OCI-LY3 (cell line): ENCODE data around the gene NDRG3.

Experiments used
- H2AFZ ChIP-seq: fragments of 200-600, 300-600 bp; shearing (Covaris generic); 2 replicates; pipeline ENCODE4 v1.6.0; 2014; ENCODE audit warnings: antibody characterized with exemption, low read depth, low read length
- H3K27ac ChIP-seq: fragments of 200-600, 300-600 bp; sonication (generic); 2 replicates; pipeline ENCODE4 v1.5.1; 2014; ENCODE audit warnings: mild to moderate bottlenecking, low read length, moderate library complexity, mixed read lengths
- H3K27me3 ChIP-seq: fragments of 200-600, 300-600 bp; sonication (generic); 2 replicates; pipeline ENCODE4 v1.6.1; 2014; ENCODE audit warnings: low read depth, low read length, mixed read lengths
- H3K36me3 ChIP-seq: fragments of 200-600, 300-600 bp; sonication (generic); replicated peaks from 2 replicates; pipeline ENCODE3; 2014; ENCODE audit warnings: low read depth, low read length, mixed read lengths
- H3K4me1 ChIP-seq: fragments of 300-600, 200-600 bp; sonication (generic); 2 replicates; pipeline ENCODE4 v1.6.1; 2014; ENCODE audit warnings: low read length, mixed read lengths
- H3K4me2 ChIP-seq: fragments of 200-600, 300-600 bp; sonication (generic); 2 replicates; pipeline ENCODE4 v1.6.1; 2014; ENCODE audit warnings: low read length, mixed read lengths
- H3K4me3 ChIP-seq: fragments of 300-600, 200-600 bp; sonication (generic); 2 replicates; pipeline ENCODE4 v1.5.1; 2014; ENCODE audit warnings: antibody characterized with exemption, mild to moderate bottlenecking, low read length, moderate library complexity
- H3K79me2 ChIP-seq: fragments of 300-600, 200-600 bp; shearing (Covaris generic); 2 replicates; pipeline ENCODE4 v1.6.1; 2014; ENCODE audit warnings: mild to moderate bottlenecking, low read length, mixed read lengths
- H3K9ac ChIP-seq: fragments of 300-600, 200-600 bp; shearing (Covaris generic); 2 replicates; pipeline ENCODE4 v1.6.0; 2014; ENCODE audit warnings: mild to moderate bottlenecking, low read length, moderate library complexity
- H3K9me3 ChIP-seq: fragments of 200-600, 300-600 bp; shearing (Covaris generic); 2 replicates; pipeline ENCODE4 v1.6.1; 2014; ENCODE audit warnings: low read length, mixed read lengths; ENCODE audit not compliant: insufficient read depth
- H4K20me1 ChIP-seq: fragments of 200-600, 300-600 bp; sonication (generic); 2 replicates; pipeline ENCODE4 v1.6.1; 2016; ENCODE audit warnings: low read length, mixed read lengths; ENCODE audit not compliant: insufficient read depth
- EZH2phosphoT487 ChIP-seq: fragments of 200-600 bp; shearing (Covaris generic); IDR thresholded peaks from 2 replicates; pipeline ENCODE4 v1.6.1; 2018; ENCODE audit warnings: antibody characterized with exemption, mixed run types, low read depth
- TF ChIP-seq, protein P1 (sequence below): fragments of 200-600, 300-600 bp; sonication (generic); IDR thresholded peaks from 2 replicates; pipeline ENCODE4 v1.5.1; 2014; ENCODE audit warnings: antibody characterized with exemption, low read length, low read depth

Gene NDRG3

DNA sequence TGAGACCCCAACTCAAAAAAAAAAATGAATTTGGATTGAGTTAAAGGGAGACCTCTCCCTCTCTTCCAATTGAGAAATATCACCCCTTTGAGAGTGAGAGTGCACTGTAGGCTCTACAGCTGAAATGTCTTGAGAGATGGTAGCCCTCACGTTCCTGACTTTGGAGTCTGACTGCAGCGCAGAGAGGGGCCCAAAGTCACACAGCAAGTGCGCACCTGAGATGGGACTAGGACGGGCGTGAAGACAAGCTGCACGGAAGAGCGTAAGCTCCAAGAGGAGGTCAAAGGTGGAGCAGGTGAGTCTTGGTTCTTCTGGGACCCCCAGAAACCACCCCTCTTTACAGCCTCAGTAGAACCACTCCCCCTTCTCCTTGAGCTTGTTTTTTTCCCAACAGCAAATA is 100.5 kb downstream of the NDRG3 start:
- Histone ChIP-seq H2AFZ (no peak overlapping the region), H3K79me2 (no peaks in the 10 kb centered on the region), H3K27me3 (no peaks in the 10 kb centered on the region), H3K27ac (no peak overlapping the region), H4K20me1 (no peaks in the 10 kb centered on the region), H3K4me3 (no peak overlapping the region), H3K36me3 (no peaks in the 10 kb centered on the region), H3K4me2 (no peak overlapping the region), H3K9me3 (no peaks in the 10 kb centered on the region), H3K4me1 (peaks cover 6% of the 10 kb centered on the region), H3K9ac (no peak overlapping the region)
- TF ChIP-seq, protein P1, sequence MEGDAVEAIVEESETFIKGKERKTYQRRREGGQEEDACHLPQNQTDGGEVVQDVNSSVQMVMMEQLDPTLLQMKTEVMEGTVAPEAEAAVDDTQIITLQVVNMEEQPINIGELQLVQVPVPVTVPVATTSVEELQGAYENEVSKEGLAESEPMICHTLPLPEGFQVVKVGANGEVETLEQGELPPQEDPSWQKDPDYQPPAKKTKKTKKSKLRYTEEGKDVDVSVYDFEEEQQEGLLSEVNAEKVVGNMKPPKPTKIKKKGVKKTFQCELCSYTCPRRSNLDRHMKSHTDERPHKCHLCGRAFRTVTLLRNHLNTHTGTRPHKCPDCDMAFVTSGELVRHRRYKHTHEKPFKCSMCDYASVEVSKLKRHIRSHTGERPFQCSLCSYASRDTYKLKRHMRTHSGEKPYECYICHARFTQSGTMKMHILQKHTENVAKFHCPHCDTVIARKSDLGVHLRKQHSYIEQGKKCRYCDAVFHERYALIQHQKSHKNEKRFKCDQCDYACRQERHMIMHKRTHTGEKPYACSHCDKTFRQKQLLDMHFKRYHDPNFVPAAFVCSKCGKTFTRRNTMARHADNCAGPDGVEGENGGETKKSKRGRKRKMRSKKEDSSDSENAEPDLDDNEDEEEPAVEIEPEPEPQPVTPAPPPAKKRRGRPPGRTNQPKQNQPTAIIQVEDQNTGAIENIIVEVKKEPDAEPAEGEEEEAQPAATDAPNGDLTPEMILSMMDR: no peak
- TF ChIP-seq EZH2phosphoT487: no peak

DNA sequence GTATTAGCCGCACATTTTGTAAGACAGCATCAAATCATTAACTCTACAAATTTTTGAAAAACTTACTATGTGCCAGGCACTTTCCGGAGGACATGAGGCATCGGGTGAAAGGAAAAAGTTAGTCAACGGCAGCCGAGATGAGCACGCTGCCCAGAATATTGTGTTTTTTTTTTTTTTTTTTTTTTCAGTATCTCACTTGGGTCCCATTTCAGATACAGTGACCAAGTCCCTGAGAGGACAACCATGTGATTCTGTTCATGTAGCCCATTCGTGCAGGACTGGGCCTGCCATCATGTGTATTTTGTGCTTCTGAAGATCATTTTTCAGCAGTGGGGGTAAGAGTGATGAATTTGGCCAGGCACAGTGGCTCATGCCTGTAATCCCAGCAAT is 101.2 kb downstream of the NDRG3 start:
- Histone ChIP-seq H3K9me3 (no peaks in the 10 kb centered on the region), H3K79me2 (no peaks in the 10 kb centered on the region), H3K27me3 (no peaks in the 10 kb centered on the region), H4K20me1 (no peaks in the 10 kb centered on the region), H3K27ac (no peak overlapping the region), H3K36me3 (no peaks in the 10 kb centered on the region), H3K4me2 (no peak overlapping the region), H3K9ac (no peak overlapping the region), H3K4me1 (peaks cover 6% of the 10 kb centered on the region), H2AFZ (no peak overlapping the region), H3K4me3 (no peak overlapping the region)
- TF ChIP-seq EZH2phosphoT487: no peak
- TF ChIP-seq, protein P1: no peak

DNA sequence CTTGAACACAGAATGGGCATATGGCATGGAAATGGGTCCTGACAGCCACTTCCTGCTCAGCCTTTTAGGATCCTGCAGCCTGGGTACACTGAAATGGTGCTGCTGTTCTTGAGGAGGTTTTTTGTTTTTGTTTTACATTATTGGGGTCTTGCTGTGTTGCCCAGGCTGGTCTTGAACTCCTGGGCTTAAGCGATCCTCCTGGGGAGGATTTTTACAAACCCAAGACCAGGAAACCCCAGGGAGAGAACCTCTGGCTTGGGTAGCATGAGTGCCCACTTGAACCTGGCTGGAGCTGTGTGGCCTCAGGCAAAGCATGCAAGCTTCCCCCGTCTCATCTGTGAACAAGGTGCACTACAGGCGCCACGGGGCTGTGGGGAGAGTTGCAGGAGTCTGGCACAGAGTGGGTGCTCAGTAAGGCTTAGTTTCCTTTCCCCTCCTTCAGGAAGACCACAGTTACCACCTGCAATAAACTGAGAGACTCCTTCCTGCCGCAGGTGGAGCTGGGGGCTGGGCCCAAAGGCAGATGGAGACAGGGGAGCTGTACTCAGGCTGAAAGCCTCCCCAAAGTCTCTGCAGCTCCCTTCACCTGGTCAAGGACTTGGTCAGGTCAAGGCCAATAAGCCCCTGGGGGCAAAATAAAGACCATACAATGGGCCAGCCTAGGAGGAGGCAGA is 101.7 kb downstream of the NDRG3 start:
- Histone ChIP-seq H3K9ac (no peak overlapping the region), H3K27me3 (no peaks in the 10 kb centered on the region), H4K20me1 (no peaks in the 10 kb centered on the region), H3K79me2 (no peaks in the 10 kb centered on the region), H3K36me3 (no peaks in the 10 kb centered on the region), H3K4me3 (no peak overlapping the region), H2AFZ (no peak overlapping the region), H3K4me2 (no peak overlapping the region), H3K4me1 (peaks cover 6% of the 10 kb centered on the region), H3K9me3 (no peaks in the 10 kb centered on the region), H3K27ac (no peak overlapping the region)
- TF ChIP-seq, protein P1: no peak
- TF ChIP-seq EZH2phosphoT487: no peak

DNA sequence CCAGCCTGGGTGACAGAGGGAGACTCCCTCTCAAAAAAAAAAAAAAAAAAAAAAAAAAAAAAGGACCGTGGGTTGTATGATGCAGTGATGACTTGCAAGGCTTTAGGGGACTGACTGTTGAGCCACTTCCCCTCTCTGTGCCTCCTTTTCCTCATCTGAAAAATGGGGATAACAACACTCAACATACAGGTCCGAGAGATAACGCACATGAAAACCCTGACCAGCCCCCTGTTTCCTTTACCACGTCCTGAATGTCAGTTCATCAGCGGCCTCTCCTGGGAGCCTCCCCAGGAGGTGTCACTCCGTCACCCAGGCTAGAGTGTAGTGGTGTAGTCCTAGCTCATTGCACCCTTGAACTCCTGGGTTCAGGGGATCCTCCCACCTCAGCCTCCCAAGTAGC is 103.8 kb downstream of the NDRG3 start:
- Histone ChIP-seq H3K4me1 (peaks cover 6% of the 10 kb centered on the region), H3K9ac (no peak overlapping the region), H3K9me3 (no peaks in the 10 kb centered on the region), H4K20me1 (no peaks in the 10 kb centered on the region), H3K4me3 (no peak overlapping the region), H2AFZ (no peak overlapping the region), H3K79me2 (no peaks in the 10 kb centered on the region), H3K27me3 (no peaks in the 10 kb centered on the region), H3K36me3 (no peaks in the 10 kb centered on the region), H3K27ac (no peak overlapping the region), H3K4me2 (no peak overlapping the region)
- TF ChIP-seq, protein P1: no peak
- TF ChIP-seq EZH2phosphoT487: no peak
